Stimulated activated CD4-positive, alpha-beta T cell treated with anti-CD3 and anti-CD28 coated beads, Interleukin-15, amount 100 ng/mL, for 1 hour (primary cell): Measurements from ENCODE around the gene OGFRL1.

ENCODE experiments used
- DNase-seq, 2 donors: peaks; one replicate each; pipeline ENCODE4 v3.0.0-alpha.2; 2020; ENCODE audit warnings: low read depth in 1 of 2, low spot score in 1 of 2

OGFRL1 gene

GRCh38 chr6:71284785-71285184 is 3.8 kb upstream of the OGFRL1 start:
- no peak for DNase-seq

GRCh38 chr6:71287038-71287437 is 1.6 kb upstream of the OGFRL1 start:
- no peak for DNase-seq

DNA sequence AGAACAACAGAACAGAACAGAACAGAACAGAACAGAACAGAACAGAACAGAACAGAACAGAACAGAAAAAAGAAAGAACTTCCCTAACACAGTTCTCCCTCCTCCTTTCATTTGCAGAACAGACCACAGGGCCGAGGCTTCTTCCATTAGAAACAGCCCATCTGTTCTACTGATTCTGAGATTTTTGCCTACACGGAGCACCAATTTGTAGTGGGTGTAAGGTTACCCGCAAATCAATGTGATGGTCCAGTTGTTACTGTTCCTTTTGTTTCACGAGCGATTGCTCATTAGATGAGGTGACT is 734 bp upstream of the OGFRL1 start:
- no peak for DNase-seq

DNA sequence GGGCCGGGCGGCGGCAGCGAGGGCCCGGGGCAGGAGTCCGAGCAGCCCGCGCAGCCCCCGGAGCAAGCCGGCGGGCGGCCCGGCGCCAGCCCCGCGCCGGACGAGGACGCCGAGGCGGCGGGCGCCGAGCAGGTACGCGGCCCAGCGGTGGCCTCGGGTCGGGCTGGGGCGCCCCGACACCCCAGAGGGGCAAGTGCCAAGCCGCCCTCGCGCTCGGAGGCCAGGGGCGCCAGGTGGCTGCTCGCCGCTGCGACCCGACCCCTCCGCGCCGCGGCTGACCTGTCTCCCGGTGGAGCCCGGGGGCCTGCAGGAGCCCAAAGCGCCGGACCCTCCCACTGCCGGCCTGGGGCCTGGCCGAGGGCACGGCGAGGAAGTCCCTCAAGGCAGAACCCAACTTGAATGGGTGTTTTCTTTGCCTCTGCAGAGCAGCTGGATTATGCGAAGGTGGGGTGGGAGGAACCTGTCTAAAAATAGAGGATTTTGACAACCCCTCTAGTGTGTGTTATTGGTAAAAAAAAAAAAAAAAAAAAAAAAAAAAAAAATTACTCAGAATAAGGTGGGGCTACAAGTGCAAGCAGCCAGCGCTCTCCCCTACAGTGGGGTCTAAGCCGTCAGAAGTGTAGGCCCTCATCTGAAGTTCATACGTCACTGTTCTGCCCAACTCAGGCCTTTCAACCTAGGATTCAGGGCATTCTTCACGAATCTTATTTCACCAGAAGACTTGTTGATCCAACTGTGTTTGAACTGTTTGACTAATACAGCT is 609 bp downstream of the OGFRL1 start:
- DNase-seq, result no peak

- no peak for DNase-seq
Observed at GRCh38 chr6:71289802-71290175, 1.2 kb downstream of the OGFRL1 start.

- DNase-seq, result no peak
Observed at GRCh38 chr6:71290611-71291010, 2.0 kb downstream of the OGFRL1 start.

DNA sequence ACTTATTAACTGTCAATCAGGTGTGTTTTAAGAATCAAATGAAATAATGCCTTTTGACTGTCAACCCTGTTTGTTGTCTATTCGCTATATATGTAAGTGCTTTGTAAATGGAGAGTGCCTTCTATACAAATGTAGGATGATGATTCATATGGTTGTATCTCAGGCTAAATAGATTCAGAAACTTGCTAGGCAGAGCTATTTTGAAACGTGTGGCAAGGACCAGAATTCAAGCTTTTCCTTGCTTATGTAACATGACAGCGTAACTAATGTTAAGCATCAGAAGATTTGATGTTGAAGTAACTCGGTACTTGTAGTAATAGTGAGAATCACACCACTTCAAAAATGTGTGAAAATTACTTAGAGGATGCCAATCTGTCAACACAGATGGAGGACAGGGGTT is 3.4 kb downstream of the OGFRL1 start:
- DNase-seq, result no peak

DNA sequence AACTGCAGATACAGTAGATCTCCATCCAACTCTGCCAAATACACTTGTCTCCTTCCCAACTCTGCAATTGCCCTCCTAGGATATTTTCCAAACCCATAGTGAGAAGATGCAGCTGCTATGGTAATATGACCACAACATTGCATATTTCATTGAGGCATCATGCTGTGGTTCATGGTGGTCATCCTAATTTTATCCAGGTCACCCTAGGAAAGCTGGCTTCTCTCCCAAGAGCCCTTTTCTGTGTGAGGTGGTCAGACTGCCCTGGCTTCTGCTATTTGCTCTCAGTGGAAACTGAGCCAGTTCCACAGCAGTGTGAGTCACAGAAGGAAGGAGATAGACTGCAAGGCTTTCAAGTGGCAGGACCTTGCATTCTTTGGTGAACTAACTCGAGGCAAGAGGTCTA is 5.5 kb downstream of the OGFRL1 start:
- DNase-seq, result no peak

GRCh38 chr6:71298459-71298858 is 9.8 kb downstream of the OGFRL1 start:
- DNase-seq, result no peak

DNA sequence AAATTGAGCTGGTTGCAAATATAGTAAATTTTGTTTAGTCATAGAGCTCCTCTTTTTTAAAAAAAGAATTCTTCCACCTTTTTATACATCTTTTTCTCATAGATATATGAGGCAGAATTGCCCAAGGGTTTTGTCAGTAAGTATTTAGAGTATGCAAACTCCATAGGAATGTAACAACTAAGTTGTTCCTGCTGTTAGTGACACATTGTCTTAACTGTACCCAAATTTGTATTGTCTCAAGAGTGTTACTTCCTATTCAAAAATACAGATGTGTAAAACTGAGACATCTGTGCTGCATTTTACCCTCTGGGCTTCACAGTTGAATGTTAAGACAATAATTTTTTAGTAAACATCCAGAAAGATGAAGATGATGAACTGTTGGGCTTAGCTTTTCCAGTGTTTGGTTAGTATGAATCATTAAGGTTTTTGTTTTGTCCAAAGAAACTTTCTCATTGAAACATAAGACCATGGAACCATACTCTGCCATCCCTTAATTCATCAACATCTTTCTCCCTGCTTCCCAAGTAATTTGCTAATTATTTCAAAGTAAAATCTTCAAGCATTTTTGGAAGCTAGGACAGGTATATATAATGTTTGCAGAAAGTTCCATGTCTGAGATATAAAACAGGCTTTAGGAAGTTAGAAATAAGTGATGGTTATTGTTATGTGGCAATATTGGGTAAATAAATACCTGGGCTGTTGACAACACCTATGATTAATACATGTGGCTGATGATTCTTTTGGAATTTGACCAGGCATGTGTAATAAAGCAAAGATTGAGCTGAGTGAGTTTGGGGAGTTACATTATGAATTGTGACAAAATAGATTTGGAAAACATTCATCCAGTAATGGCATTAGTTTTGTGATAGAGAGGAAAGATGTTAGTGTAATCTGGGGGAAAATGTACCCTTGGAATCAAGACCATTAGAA is 11.2 kb downstream of the OGFRL1 start:
- no peak for DNase-seq

- no peak for DNase-seq
Observed at GRCh38 chr6:71300561-71301168, 12.1 kb downstream of the OGFRL1 start.

DNA sequence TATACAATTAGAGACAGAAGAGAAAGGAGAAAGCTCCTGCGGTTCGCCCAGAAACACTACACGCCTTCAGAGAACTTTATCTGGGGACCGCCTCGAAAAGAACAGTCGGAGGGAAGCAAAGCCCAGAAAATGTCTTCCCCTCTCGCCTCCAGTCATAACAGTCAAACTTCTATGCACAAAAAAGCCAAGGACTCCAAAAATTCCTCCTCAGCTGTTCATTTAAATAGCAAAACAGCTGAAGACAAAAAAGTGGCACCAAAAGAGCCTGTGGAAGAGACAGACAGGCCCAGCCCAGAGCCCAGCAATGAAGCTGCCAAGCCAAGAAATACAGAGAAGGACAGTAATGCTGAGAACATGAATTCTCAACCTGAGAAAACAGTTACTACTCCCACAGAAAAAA is 12.9 kb downstream of the OGFRL1 start:
- DNase-seq, result no peak

DNA sequence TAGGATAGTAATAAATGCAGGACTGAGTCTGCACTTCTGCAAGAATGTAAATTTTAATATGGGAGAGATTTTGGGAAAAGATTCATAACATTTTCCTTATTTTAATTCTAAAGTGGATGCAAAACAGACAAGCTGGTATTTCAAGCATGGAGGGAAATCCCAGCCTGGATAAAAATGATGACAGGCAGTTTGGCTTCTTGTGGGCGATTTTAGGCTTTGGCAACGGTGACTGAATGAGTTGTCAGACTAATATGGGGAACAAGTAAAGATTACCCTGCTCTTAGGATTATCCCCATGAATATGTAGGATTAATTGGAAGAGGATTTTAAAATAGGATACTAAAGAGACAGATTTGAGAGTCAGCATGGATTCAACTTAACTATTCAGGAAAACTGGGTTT is 21.0 kb downstream of the OGFRL1 start:
- no peak for DNase-seq

GRCh38 chr6:71310261-71310660 is 21.6 kb downstream of the OGFRL1 start:
- DNase-seq, result no peak

DNA sequence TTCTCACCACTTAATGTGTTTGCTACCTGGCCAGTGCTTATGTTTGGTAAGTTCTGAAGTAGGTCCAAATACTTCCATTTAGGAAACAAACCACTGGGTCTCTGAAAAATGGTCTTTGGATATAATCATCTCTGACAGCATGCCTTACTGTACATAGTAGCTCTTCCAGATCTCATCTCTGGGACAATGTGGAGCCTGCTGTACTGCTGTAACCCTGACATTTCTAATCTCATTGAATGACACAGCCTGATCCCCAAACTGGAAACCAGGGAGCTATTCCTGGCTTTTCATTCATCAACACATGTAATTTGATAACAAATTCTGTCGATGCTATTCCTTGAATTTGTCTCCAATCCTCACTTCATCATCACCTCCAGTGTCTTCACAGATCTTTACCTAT is 23.5 kb downstream of the OGFRL1 start:
- no peak for DNase-seq

DNA sequence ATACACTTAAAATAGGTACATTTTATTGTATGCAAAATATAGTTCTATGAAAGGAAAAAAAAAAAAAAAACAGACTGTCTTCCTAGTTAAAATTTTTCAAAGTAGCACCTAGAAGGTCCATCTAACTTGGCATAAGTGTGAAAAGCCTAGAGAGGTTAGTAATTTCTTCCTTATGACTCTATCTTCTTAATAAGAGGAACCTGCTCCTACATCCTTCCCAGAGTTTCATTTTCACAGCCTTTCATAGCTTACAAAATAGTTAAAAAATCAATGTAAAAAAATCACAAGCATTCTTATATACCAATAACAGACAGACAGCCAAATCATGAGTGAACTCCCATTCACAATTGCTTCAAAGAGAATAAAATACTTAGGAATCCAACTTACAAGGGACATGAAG is 28.8 kb downstream of the OGFRL1 start:
- DNase-seq, result no peak

GRCh38 chr6:71320041-71320440 is 31.4 kb downstream of the OGFRL1 start:
- DNase-seq, result no peak

GRCh38 chr6:71321314-71321713 is 32.7 kb downstream of the OGFRL1 start:
- no peak for DNase-seq

- DNase-seq, result no peak
Observed at GRCh38 chr6:71324194-71324785, 35.7 kb downstream of the OGFRL1 start.

DNA sequence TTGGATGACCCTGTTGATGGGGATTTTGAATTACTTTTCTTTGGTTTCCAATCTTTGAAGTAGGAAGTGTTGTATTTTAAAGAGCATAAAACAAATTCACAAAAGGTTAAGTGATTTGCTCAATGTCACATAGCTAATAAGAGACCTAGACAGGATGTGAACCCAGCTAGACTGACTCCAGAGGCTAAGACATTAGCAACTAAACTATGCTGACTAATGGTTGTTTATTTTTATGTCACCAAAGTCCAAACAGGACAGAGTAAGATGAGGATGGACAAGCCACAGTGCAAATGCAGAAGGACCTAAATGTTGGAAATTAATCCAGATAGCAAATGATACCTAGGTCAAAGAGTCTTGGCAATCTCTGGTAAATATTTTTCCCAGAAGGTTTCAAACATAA is 38.0 kb downstream of the OGFRL1 start:
- no peak for DNase-seq

GRCh38 chr6:71330501-71330900 is 41.9 kb downstream of the OGFRL1 start:
- no peak for DNase-seq

GRCh38 chr6:71332012-71332411 is 43.4 kb downstream of the OGFRL1 start:
- DNase-seq, result no peak
